Colonic mucosa (tissue), 4 donors: ENCODE measurements around the gene HOXB4. TPM values are rescaled to one million over a fixed set of nuclear protein-coding genes. Genes with fewer than 3 reads are reported as not detected.
A peak's percentile ranks its signal among the peaks of the same experiment; 100 is the strongest.

Experiments used
- DNase-seq: peaks from one replicate; pipeline ENCODE4 v3.0.0-alpha.2; 2020
- H3K27ac ChIP-seq: fragments of 200-600 bp; one replicate; pipeline ENCODE4 v1.8.0; 2021
- H3K27me3 ChIP-seq: fragments of 200-600 bp; one replicate; pipeline ENCODE4 v1.8.0; 2021
- H3K36me3 ChIP-seq: fragments of 200-600 bp; one replicate; pipeline ENCODE4 v1.8.0; 2021
- H3K4me1 ChIP-seq: fragments of 200-600 bp; one replicate; pipeline ENCODE4 v1.8.0; 2021; ENCODE audit warnings: mild to moderate bottlenecking
- H3K4me3 ChIP-seq: fragments of 200-600 bp; one replicate; pipeline ENCODE4 v1.8.0; 2021
- H3K9ac ChIP-seq, 2 donors: one replicate each; pipeline ENCODE4 v1.7.0; 2013; ENCODE audit warnings: control low read depth in 2 of 2, low read depth in 2 of 2, low read length in 2 of 2
- H3K9me3 ChIP-seq: fragments of 200-600 bp; one replicate; pipeline ENCODE4 v1.8.0; 2021
- intact Hi-C: fragments of 100-400 bp; cut with DNase I; formaldehyde crosslinking; loops from one replicate; pipeline ENCODE4 v1.14.1; 2022
- total RNA-seq, 2 donors: library from RNA; stranded (reverse); fragmentation: NEBNext Ultra II Directional in 1 of 2; extraction: Animal tissue kit (Norgen Biotek cat#: 25700) in 1 of 2; gene quantifications; one replicate each; pipeline ENCODE4 v1.2.1, GENCODE V29; 2021
- TF ChIP-seq, protein P1 (sequence below): fragments of 200-600 bp; IDR thresholded peaks from one replicate; pipeline ENCODE4 v1.8.0; 2022; ENCODE audit warnings: antibody characterized with exemption, mild to moderate bottlenecking
- donor health status: healthy.
- donor health status: DM: no; HTN: no; CAD: no.
- donor health status: DM: no; HTN: no; CAD: no.

HOXB4 gene
- total RNA-seq, 2 donors from 2014 or later, result 2.5 to 4.7 TPM

DNA sequence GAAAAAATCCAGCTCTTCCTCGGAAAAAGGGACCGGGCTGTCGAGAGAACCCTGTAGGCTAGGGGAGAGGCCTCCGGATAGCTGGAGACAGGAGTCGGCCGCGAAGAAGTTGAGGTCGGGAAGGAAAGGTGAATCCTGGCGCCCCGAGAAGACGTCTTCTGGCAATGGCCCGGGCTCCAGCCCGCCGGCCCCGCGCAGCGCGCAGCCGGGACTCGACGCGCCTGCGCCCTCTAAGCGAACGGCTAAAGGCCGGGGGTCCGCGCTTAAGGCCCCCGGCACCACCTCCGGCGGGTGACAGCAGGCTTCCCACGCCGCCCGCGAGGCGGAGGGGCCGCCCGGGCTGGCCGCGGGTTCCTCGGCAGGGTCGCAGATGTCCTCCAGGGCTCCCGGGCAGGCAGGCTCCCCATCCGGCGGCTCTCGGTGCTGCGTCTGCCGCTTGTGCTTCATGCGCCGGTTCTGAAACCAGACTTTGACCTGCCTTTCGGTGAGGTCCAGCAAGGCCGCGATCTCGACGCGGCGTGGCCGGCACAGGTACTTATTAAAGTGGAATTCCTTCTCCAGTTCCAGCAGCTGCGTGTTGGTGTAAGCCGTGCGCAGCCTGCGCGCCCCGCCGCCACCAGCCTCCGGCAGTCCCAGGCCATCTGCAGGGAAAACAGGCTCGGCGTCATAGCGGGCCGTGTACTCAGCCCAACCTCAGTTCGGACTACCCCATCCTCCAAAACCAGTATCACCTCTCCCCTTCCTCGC is 34.9 kb downstream of the HOXB4 start:
- peak overlapping the region; percentile 62 for H3K4me3 ChIP-seq
- peak overlapping the region; percentile 65 to 70 for H3K9ac ChIP-seq
- H3K36me3 ChIP-seq, result no peaks in the 10 kb centered on the region
- no peaks in the 10 kb centered on the region for H3K9me3 ChIP-seq
- peak overlapping the region; percentile 87 for H3K27ac ChIP-seq
- DNase-seq, result peak; percentile 62
- H3K4me1 ChIP-seq, result peaks cover 7% of the 10 kb centered on the region
- TF ChIP-seq, protein P1, sequence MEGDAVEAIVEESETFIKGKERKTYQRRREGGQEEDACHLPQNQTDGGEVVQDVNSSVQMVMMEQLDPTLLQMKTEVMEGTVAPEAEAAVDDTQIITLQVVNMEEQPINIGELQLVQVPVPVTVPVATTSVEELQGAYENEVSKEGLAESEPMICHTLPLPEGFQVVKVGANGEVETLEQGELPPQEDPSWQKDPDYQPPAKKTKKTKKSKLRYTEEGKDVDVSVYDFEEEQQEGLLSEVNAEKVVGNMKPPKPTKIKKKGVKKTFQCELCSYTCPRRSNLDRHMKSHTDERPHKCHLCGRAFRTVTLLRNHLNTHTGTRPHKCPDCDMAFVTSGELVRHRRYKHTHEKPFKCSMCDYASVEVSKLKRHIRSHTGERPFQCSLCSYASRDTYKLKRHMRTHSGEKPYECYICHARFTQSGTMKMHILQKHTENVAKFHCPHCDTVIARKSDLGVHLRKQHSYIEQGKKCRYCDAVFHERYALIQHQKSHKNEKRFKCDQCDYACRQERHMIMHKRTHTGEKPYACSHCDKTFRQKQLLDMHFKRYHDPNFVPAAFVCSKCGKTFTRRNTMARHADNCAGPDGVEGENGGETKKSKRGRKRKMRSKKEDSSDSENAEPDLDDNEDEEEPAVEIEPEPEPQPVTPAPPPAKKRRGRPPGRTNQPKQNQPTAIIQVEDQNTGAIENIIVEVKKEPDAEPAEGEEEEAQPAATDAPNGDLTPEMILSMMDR, result no peak
- intact Hi-C loops, result no loop called here
- H3K27me3 ChIP-seq, result no peaks in the 10 kb centered on the region

DNA sequence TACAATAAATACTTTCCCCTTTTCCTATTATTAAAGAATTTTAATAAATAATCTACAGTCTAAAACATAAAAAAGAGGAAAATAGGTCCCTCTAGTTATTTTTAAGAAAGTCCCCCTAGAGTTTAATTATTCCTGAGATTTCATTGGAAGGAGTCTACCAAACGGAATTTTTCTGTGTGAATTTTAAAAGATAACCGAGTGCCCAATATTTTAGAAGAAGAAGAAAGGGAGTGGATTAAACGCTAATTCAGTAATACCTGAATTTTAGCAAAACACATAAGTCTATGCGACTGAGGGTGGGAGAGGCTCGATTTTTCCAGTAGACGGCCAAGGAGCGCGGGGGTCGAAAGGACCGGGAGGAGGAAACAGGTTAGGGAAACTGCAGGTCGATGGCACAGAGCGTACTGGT is 35.4 kb downstream of the HOXB4 start:
- intact Hi-C loops, result no loop called here
- H3K9me3 ChIP-seq, result no peaks in the 10 kb centered on the region
- peak overlapping the region; percentile 62 for H3K4me3 ChIP-seq
- no peaks in the 10 kb centered on the region for H3K36me3 ChIP-seq
- H3K9ac ChIP-seq, result peak overlapping the region; percentile 65 to 70
- no peak for DNase-seq
- H3K4me1 ChIP-seq, result peaks cover 5% of the 10 kb centered on the region
- no peaks in the 10 kb centered on the region for H3K27me3 ChIP-seq
- TF ChIP-seq, protein P1, result no peak
- H3K27ac ChIP-seq, result peak overlapping the region; percentile 87

DNA sequence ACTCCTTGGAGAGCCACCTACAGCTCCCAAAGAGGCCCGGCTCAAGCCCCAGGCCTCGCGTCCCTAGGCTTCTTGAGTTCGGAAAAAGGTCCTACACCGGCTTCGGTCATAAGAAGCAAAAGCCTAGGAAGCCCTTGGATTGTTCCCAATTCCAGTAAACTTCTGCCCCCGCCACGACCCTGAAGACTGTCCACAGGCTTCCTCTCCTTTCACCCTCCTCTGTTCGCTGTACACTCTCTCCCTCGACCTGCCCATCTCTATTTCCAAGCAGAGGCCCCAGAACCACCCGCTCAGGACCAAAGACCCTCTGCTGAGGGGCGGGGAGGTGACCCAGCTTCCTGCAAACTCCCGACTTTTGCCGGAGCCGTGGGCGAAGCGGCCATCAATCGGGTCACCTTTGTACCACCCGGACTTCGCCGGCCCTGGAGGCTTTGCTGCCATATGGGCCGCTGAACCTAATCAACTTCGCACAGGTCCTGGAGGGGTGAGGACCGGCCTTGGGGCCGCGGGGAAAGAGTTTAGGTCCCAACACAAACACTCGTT is 36.0 kb downstream of the HOXB4 start:
- H3K9ac ChIP-seq, result peak overlapping the region; percentile 73 to 81

DNA sequence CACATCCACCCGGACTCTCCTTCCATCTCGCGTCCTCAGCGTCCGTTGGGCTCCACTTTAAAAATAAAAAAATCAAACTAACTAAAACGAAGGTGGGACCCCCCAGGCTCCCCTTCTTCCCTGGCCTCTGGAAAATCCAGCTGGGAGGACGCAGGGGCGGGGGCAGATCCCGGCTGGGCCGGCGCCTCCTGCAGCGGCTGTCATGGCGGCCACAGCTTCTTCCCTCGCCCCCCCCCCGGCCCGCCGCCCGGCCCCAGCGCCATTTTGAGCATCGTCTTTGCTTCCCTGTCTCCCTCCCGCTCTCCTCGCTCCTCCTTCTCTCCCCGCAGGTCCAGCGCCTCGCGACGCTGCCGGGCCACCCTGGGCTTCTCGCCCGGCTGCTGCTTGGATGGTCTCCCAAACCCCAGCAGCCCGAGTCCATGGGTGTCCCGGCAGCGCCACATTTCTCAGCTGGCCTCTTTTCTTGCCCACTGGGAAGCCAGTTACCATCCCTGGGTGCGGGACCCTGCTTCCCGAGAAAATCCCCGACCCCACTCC is 36.5 kb downstream of the HOXB4 start:
- H3K27ac ChIP-seq, result peak overlapping the region; percentile 87
- no peaks in the 10 kb centered on the region for H3K4me1 ChIP-seq
- peak overlapping the region; percentile 73 to 81 for H3K9ac ChIP-seq
- intact Hi-C loops, result no loop called here
- peak overlapping the region; percentile 62 for H3K4me3 ChIP-seq
- H3K27me3 ChIP-seq, result no peaks in the 10 kb centered on the region
- TF ChIP-seq, protein P1, result no peak
- no peak for DNase-seq
- no peaks in the 10 kb centered on the region for H3K9me3 ChIP-seq
- no peaks in the 10 kb centered on the region for H3K36me3 ChIP-seq

More for the DNA sequence above, 36.0 kb downstream of the HOXB4 start:
- Histone ChIP-seq H3K9me3 (no peaks in the 10 kb centered on the region), H3K36me3 (no peaks in the 10 kb centered on the region), H3K27ac (peak overlapping the region; percentile 87), H3K4me1 (peaks cover under 1% of the 10 kb centered on the region), H3K4me3 (peak overlapping the region; percentile 62), H3K27me3 (no peaks in the 10 kb centered on the region)
- intact Hi-C loops, result no loop called here
- no peak for DNase-seq
- TF ChIP-seq, protein P1, result no peak

DNA sequence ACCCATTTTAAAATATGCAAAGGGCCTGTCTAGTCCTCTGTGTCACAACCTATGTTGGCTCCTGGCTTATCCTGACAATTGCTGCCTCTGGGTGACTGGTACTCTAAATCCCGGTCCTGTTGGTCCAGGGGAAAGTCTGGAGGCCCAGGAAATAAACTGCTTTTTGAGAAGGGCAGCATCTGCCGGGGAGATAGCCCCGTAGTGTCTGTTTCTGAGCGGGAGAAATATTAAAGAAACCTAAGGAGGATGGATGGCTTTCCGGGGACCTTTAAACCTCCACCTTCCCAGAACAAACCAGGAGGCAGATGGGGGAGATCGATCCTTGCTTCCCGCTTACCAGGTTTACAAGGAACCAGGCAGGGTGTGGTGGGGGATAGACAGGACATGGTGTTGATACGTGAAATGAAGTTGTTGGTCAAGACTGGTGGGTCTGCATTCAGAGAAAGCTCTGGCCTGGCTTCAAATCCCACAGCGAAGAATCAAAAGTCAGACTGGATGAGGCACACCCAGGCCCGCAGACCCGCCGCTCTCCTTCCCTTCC is 37.0 kb downstream of the HOXB4 start:
- H3K4me3 ChIP-seq, result peak overlapping the region; percentile 62
- peak overlapping the region; percentile 87 for H3K27ac ChIP-seq
- no peaks in the 10 kb centered on the region for H3K4me1 ChIP-seq
- TF ChIP-seq, protein P1, result no peak
- H3K9me3 ChIP-seq, result no peaks in the 10 kb centered on the region
- H3K27me3 ChIP-seq, result no peaks in the 10 kb centered on the region
- intact Hi-C loops, result no loop called here
- peak overlapping the region; percentile 66 to 81 for H3K9ac ChIP-seq
- no peak for DNase-seq
- no peaks in the 10 kb centered on the region for H3K36me3 ChIP-seq
